ENCODE data around the gene NUAK1. TPM values are rescaled to one million over a fixed set of nuclear protein-coding genes. Genes with fewer than 3 reads are reported as not detected.

NUAK1 gene
- total RNA-seq, 1 experiment from 2014 or later: 10.1 TPM

DNA sequence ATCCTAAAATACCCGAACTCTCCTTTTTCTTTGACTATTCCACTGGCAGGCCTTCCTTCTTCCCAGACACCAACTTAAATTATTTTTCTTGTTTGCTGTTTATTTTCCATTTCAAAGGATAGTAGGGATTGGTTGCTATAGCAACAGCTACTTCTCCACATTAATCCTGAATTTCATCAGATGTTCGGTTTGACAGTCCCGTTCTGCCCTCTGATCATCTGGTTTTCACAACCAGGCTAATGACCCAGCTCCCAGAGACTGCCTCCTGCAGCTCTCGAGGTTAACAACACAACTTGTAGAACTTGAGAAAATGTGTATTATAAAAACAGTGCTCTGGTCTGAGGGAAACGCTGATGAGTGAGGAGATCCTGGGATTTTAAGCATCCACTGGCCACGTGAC is 45.5 kb downstream of the NUAK1 start:
- H3K4me1 Mint-ChIP-seq: peaks cover 23 to 28% of the 10 kb centered on the region in 2 experiments
- H2BK12ac ChIP-seq (ENCODE audit: insufficient read length, low read depth, low read length): no peak overlapping the region
- no peak overlapping the region for H2AFZ ChIP-seq (ENCODE audit: low read length)
- no peak overlapping the region for H3K4ac ChIP-seq (ENCODE audit: low read depth, low read length)
- no peak overlapping the region for H2BK20ac ChIP-seq (ENCODE audit: low read depth, low read length, poor library complexity, severe bottlenecking)
- H4K5ac ChIP-seq (ENCODE audit: insufficient read length, low read depth, low read length): no peak overlapping the region
- H3K4me2 ChIP-seq (ENCODE audit: insufficient read depth, insufficient read length, low read length): no peak overlapping the region
- no peaks in the 10 kb centered on the region for H4K20me1 ChIP-seq (ENCODE audit: control insufficient read depth, insufficient read depth, insufficient read length)
- H3K9me3 ChIP-seq (ENCODE audit: control insufficient read depth, low read depth, low read length): no peaks in the 10 kb centered on the region
- TF ChIP-seq, protein P1, sequence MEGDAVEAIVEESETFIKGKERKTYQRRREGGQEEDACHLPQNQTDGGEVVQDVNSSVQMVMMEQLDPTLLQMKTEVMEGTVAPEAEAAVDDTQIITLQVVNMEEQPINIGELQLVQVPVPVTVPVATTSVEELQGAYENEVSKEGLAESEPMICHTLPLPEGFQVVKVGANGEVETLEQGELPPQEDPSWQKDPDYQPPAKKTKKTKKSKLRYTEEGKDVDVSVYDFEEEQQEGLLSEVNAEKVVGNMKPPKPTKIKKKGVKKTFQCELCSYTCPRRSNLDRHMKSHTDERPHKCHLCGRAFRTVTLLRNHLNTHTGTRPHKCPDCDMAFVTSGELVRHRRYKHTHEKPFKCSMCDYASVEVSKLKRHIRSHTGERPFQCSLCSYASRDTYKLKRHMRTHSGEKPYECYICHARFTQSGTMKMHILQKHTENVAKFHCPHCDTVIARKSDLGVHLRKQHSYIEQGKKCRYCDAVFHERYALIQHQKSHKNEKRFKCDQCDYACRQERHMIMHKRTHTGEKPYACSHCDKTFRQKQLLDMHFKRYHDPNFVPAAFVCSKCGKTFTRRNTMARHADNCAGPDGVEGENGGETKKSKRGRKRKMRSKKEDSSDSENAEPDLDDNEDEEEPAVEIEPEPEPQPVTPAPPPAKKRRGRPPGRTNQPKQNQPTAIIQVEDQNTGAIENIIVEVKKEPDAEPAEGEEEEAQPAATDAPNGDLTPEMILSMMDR (conservative IDR thresholded peaks at IDR 0.05): no peak
- H2BK120ac ChIP-seq (ENCODE audit: low read depth, low read length, poor library complexity, severe bottlenecking): no peak overlapping the region
- H3K56ac ChIP-seq (ENCODE audit: insufficient read length, low read depth, low read length): no peak overlapping the region
- H2BK5ac ChIP-seq (ENCODE audit: insufficient read length, low read length): no peak overlapping the region
- H3T11ph ChIP-seq (ENCODE audit: low read length): no peak overlapping the region
- no peak overlapping the region for H3K23ac ChIP-seq (ENCODE audit: insufficient read length, low read depth, low read length)
- H4K8ac ChIP-seq (replicated peaks; ENCODE audit: insufficient read length, low read depth, low read length): no peak overlapping the region
- no peaks in the 10 kb centered on the region for H3K23me2 ChIP-seq (ENCODE audit: insufficient read length, low read depth, low read length, poor library complexity, severe bottlenecking)
- H2BK15ac ChIP-seq (ENCODE audit: low read depth, low read length): no peak overlapping the region
- H4K91ac ChIP-seq (ENCODE audit: insufficient read length, low read depth, low read length): no peak overlapping the region
- no peaks in the 10 kb centered on the region; a peak in 4 of 7 replicates for H3K36me3 Mint-ChIP-seq (ENCODE audit: insufficient read depth in 1 of 3, low read depth in 3 of 3)
- no peak for DNase-seq
- no peaks in the 10 kb centered on the region for H3K79me2 ChIP-seq (ENCODE audit: insufficient read depth, low read length)
- H3K79me1 ChIP-seq (ENCODE audit: insufficient read depth, low read depth, low read length, poor library complexity, severe bottlenecking): no peaks in the 10 kb centered on the region
- H3K14ac ChIP-seq (ENCODE audit: insufficient read depth, low read length): no peak overlapping the region
- H3K27me3 ChIP-seq (ENCODE audit: insufficient read depth, low read length): no peaks in the 10 kb centered on the region
- no peak overlapping the region for H3K4me3 Mint-ChIP-seq
- no peak overlapping the region for H3K27ac ChIP-seq (ENCODE audit: insufficient read length, low read depth, low read length)
- H3K27ac Mint-ChIP-seq: no peak overlapping the region
- H3K18ac ChIP-seq (ENCODE audit: insufficient read length, low read depth, low read length): no peak overlapping the region
- peaks cover 6% of the 10 kb centered on the region; the same call in 1 of the 2 replicates for H3K4me1 ChIP-seq (ENCODE audit: insufficient read depth, low read length)
- no peak overlapping the region for H3K9ac ChIP-seq (ENCODE audit: extremely low read depth, insufficient read length, low read length)
- H3K27me3 Mint-ChIP-seq (ENCODE audit: low read depth): no peaks in the 10 kb centered on the region
- no peaks in the 10 kb centered on the region for H3K9me3 Mint-ChIP-seq
- no peak overlapping the region for H2AK5ac ChIP-seq (ENCODE audit: insufficient read length, low read length)
- WGBS (ENCODE audit: extremely low coverage, insufficient read length, low lambda C conversion rate): no CpG with 5 or more reads among the region's 6 CpGs

Data from H9 (cell line).